ENCODE results near the gene CACNB4. TPM values are rescaled to one million over a fixed set of nuclear protein-coding genes. Genes with fewer than 3 reads are reported as not detected.

CACNB4 gene
- total RNA-seq, 1 donor from 2014 or later = 5.1 TPM

DNA sequence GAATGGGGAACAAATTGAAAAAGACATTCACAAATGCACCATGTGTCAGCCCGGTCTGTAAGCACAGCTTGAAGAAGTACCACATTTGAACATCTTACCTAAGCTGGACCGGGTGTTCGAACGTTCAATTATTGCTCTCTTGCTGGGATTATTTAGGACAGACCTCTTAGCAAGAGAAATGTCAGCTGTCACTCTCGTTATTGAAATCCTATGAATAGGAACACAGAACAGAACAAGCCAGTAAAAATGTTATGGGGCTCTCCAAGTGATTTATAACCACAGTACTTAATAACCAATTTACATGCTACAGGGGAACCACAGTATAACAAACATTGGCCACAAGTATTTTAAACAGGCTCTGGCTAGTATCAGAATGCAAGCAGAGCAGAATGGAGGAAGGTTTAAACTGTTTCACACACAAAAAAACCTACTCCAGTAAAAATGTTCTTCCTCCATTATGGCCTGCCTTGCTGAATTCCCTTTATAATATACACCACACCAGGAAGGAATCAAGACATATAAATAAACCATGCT, 238.2 kb downstream of the CACNB4 start:
- H3K4me3 Mint-ChIP-seq (ENCODE audit: unreplicated experiment) = no peak overlapping the region
- no peak overlapping the region for H3K27ac Mint-ChIP-seq (ENCODE audit: unreplicated experiment)
- no peaks in the 10 kb centered on the region for H3K36me3 Mint-ChIP-seq (ENCODE audit: unreplicated experiment)
- no peaks in the 10 kb centered on the region for H3K9me3 Mint-ChIP-seq (ENCODE audit: unreplicated experiment)
- no peaks in the 10 kb centered on the region for H3K27me3 Mint-ChIP-seq (ENCODE audit: unreplicated experiment)
- no peak for DNase-seq
- TF ChIP-seq, protein P1, sequence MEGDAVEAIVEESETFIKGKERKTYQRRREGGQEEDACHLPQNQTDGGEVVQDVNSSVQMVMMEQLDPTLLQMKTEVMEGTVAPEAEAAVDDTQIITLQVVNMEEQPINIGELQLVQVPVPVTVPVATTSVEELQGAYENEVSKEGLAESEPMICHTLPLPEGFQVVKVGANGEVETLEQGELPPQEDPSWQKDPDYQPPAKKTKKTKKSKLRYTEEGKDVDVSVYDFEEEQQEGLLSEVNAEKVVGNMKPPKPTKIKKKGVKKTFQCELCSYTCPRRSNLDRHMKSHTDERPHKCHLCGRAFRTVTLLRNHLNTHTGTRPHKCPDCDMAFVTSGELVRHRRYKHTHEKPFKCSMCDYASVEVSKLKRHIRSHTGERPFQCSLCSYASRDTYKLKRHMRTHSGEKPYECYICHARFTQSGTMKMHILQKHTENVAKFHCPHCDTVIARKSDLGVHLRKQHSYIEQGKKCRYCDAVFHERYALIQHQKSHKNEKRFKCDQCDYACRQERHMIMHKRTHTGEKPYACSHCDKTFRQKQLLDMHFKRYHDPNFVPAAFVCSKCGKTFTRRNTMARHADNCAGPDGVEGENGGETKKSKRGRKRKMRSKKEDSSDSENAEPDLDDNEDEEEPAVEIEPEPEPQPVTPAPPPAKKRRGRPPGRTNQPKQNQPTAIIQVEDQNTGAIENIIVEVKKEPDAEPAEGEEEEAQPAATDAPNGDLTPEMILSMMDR (IDR thresholded peaks at IDR 0.05; ENCODE audit: partially characterized antibody, unreplicated experiment) = no peak
- no peaks in the 10 kb centered on the region for H3K4me1 Mint-ChIP-seq (ENCODE audit: low read depth, unreplicated experiment)

DNA sequence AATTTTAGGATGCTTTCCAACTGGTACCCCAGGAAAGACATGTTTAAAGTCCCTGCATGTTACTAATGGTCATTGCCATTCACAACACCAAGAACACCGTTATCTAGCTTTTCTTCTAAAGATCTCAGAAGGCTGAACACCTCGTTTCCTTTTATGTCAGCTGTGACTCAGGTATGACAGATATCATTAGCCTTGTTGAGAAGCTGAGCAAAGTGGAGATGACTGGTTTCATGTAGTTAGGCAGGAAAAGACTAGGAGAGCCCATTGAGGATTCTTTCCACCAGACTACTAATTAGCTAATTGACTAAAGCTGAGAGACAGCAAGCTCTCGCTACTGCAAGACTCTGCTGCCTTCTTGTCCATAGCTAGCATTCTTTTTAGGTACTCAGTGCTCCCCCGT, 238.6 kb downstream of the CACNB4 start:
- Mint-ChIP-seq H3K4me1 (ENCODE audit: low read depth, unreplicated experiment) (no peaks in the 10 kb centered on the region), H3K9me3 (ENCODE audit: unreplicated experiment) (no peaks in the 10 kb centered on the region), H3K27ac (ENCODE audit: unreplicated experiment) (no peak overlapping the region), H3K36me3 (ENCODE audit: unreplicated experiment) (no peaks in the 10 kb centered on the region), H3K4me3 (ENCODE audit: unreplicated experiment) (no peak overlapping the region), H3K27me3 (ENCODE audit: unreplicated experiment) (no peaks in the 10 kb centered on the region)
- DNase-seq = no peak
- TF ChIP-seq, protein P1 (IDR thresholded peaks at IDR 0.05; ENCODE audit: partially characterized antibody, unreplicated experiment) = no peak

DNA sequence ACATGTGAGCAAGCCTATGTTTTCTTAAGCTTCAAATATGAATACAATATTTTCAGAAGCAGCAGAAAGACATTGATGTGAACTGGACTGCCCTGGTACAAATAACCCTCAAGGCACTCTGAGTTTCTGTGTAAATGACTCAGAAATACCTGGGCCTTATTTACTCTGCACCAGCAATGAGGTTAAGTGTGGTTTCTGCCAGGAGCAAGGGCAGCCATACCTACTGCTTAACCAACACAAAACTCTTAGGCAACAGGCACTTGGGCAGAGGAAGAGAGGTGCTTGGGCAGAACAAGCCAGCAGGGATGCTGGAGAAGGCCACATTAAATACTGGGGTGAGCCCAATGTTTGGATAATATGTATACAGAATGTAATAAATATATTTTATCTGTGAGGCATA, 241.2 kb downstream of the CACNB4 start:
- H3K4me3 Mint-ChIP-seq (ENCODE audit: unreplicated experiment) = no peak overlapping the region
- DNase-seq = no peak
- no peaks in the 10 kb centered on the region for H3K36me3 Mint-ChIP-seq (ENCODE audit: unreplicated experiment)
- no peaks in the 10 kb centered on the region for H3K27me3 Mint-ChIP-seq (ENCODE audit: unreplicated experiment)
- no peak overlapping the region for H3K27ac Mint-ChIP-seq (ENCODE audit: unreplicated experiment)
- TF ChIP-seq, protein P1 (IDR thresholded peaks at IDR 0.05; ENCODE audit: partially characterized antibody, unreplicated experiment) = no peak
- no peaks in the 10 kb centered on the region for H3K9me3 Mint-ChIP-seq (ENCODE audit: unreplicated experiment)
- no peaks in the 10 kb centered on the region for H3K4me1 Mint-ChIP-seq (ENCODE audit: low read depth, unreplicated experiment)

DNA sequence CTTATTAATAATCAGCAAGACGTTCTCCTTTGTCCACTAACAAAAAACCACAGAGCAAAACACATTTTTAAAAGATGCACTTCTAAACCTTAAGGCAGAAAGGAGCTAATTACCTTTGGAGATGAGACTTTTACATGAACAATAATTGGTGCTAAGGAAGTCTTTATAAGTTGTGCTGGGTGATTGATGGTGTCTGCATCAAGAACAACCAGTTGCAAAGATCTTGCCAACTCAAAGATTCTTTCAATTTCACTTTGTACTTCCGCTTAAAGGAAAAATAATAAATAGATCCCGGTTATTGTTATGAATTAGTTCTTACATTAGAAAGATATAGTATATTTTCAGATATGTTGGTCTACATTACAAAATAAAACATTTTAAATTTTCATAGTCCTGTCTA, 243.7 kb downstream of the CACNB4 start:
- Mint-ChIP-seq H3K4me3 (ENCODE audit: unreplicated experiment) (no peak overlapping the region), H3K4me1 (ENCODE audit: low read depth, unreplicated experiment) (no peaks in the 10 kb centered on the region), H3K9me3 (ENCODE audit: unreplicated experiment) (no peaks in the 10 kb centered on the region), H3K36me3 (ENCODE audit: unreplicated experiment) (no peaks in the 10 kb centered on the region), H3K27me3 (ENCODE audit: unreplicated experiment) (no peaks in the 10 kb centered on the region), H3K27ac (ENCODE audit: unreplicated experiment) (no peak overlapping the region)
- DNase-seq = no peak
- TF ChIP-seq, protein P1 (IDR thresholded peaks at IDR 0.05; ENCODE audit: partially characterized antibody, unreplicated experiment) = no peak

DNA sequence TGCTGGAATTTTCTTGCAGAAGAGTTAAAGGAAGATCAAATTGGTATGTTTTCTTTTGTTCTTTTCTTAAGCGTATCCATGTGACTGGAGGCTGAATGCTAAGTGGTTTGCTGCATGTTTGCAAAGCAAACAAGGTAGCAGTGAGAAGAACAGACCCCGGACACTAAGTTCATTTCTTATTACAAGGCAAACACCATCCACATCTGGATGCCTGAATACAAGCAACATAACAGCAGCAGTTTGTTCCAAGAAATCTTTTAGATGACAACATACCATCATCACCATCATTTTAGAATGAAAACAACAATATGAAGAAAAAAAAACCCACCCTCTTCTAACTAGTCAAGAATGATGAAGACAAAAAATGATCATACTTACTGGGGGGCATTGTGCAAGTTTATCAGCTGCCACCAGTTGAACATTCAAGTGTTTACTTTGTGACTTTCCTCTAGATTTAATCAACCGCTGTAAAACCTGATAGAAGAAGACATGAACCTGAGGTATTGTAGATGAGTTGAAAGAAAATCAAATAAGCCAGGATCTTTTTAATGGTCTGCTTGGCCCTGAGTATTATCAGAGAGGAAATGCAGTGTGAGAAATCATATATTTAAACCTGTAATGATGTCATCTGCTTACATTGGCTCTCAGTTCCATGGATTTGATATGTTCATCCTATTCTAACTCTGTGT, 245.6 kb downstream of the CACNB4 start:
- no peaks in the 10 kb centered on the region for H3K27me3 Mint-ChIP-seq (ENCODE audit: unreplicated experiment)
- no peak overlapping the region for H3K27ac Mint-ChIP-seq (ENCODE audit: unreplicated experiment)
- TF ChIP-seq, protein P1 (IDR thresholded peaks at IDR 0.05; ENCODE audit: partially characterized antibody, unreplicated experiment) = no peak
- no peak overlapping the region for H3K4me3 Mint-ChIP-seq (ENCODE audit: unreplicated experiment)
- no peaks in the 10 kb centered on the region for H3K9me3 Mint-ChIP-seq (ENCODE audit: unreplicated experiment)
- no peaks in the 10 kb centered on the region for H3K36me3 Mint-ChIP-seq (ENCODE audit: unreplicated experiment)
- H3K4me1 Mint-ChIP-seq (ENCODE audit: low read depth, unreplicated experiment) = no peaks in the 10 kb centered on the region
- DNase-seq = no peak
